ENCODE results near the gene CELSR1. TPM values are rescaled to one million over a fixed set of nuclear protein-coding genes. Genes with fewer than 3 reads are reported as not detected.

CELSR1 gene
- total RNA-seq, 2 experiments from 2014 or later: 1.0 to 1.1 TPM

GRCh38 chr22:46573781-46574437, 36.5 kb upstream of the CELSR1 start:
- H3K9me3 ChIP-seq (ENCODE audit: control insufficient read depth in 1 of 2, insufficient read depth in 1 of 2, low read length in 2 of 2): peaks cover 14 to 32% of the 10 kb centered on the region in 2 experiments
- H3K36me3 ChIP-seq (ENCODE audit: insufficient read depth, low read length): no peaks in the 10 kb centered on the region
- Mint-ChIP-seq H3K4me3 (peak overlapping the region; percentile 74), H3K27me3 (no peaks in the 10 kb centered on the region), H3K9me3 (no peaks in the 10 kb centered on the region), H3K27ac (peak overlapping the region; percentile 71), H3K36me3 (ENCODE audit: low read depth) (peaks cover 11% of the 10 kb centered on the region), H3K4me1 (ENCODE audit: low read depth) (peaks cover 25% of the 10 kb centered on the region)
- intact Hi-C loops (cut with DNase I, micrococcal nuclease): no loop called here
- H3K27ac ChIP-seq (ENCODE audit: low read depth in 1 of 2, low read length in 2 of 2): no peak overlapping the region
- peaks cover 30% of the 10 kb centered on the region for H3K4me1 ChIP-seq (ENCODE audit: insufficient read depth, low read length)
- H3K4me3 ChIP-seq (ENCODE audit: low read length): no peak overlapping the region
- no peaks in the 10 kb centered on the region for H3K27me3 ChIP-seq (ENCODE audit: control insufficient read depth in 1 of 2, insufficient read depth in 2 of 2, low read length in 2 of 2)
- ChIA-PET CTCF (no interaction called here), POLR2A (no interaction called here)
- DNase-seq: peak in 1 of 14 experiments; percentile 38
- no peak for ATAC-seq (ENCODE audit: poor library complexity)
- no peak for TF ChIP-seq CTCF (IDR thresholded peaks at IDR 0.05)

GRCh38 chr22:46572911-46573780, 35.7 kb upstream of the CELSR1 start:
- Histone ChIP-seq H3K36me3 (ENCODE audit: insufficient read depth, low read length) (no peaks in the 10 kb centered on the region), H3K27me3 (ENCODE audit: control insufficient read depth in 1 of 2, insufficient read depth in 2 of 2, low read length in 2 of 2) (no peaks in the 10 kb centered on the region), H3K9me3 (ENCODE audit: control insufficient read depth in 1 of 2, insufficient read depth in 1 of 2, low read length in 2 of 2) (peaks cover 14 to 32% of the 10 kb centered on the region in 2 experiments), H3K4me1 (ENCODE audit: insufficient read depth, low read length) (peaks cover 22% of the 10 kb centered on the region), H3K27ac (ENCODE audit: low read depth in 1 of 2, low read length in 2 of 2) (no peak overlapping the region), H3K4me3 (ENCODE audit: low read length) (no peak overlapping the region)
- peak in 1 of 14 experiments; percentile 5 for DNase-seq
- ATAC-seq (ENCODE audit: poor library complexity): no peak
- Mint-ChIP-seq H3K36me3 (ENCODE audit: low read depth) (peaks cover 11% of the 10 kb centered on the region), H3K27ac (no peak overlapping the region), H3K4me3 (no peak overlapping the region), H3K27me3 (no peaks in the 10 kb centered on the region), H3K9me3 (no peaks in the 10 kb centered on the region), H3K4me1 (ENCODE audit: low read depth) (peaks cover 18% of the 10 kb centered on the region)
- CTCF ChIA-PET: no interaction called here
- intact Hi-C loops (cut with DNase I, micrococcal nuclease): no loop called here
- TF ChIP-seq CTCF (IDR thresholded peaks at IDR 0.05): no peak
- POLR2A ChIA-PET: no interaction called here

- ChIA-PET CTCF (no interaction called here), POLR2A (no interaction called here)
- no peak for ATAC-seq (ENCODE audit: poor library complexity)
- intact Hi-C loops (cut with DNase I, micrococcal nuclease): no loop called here
- no peaks in the 10 kb centered on the region for H3K27me3 Mint-ChIP-seq
- H3K4me1 Mint-ChIP-seq (ENCODE audit: low read depth): peaks cover 15% of the 10 kb centered on the region
- no peaks in the 10 kb centered on the region for H3K9me3 Mint-ChIP-seq
- DNase-seq: no peak
- peaks cover 14 to 32% of the 10 kb centered on the region in 2 experiments for H3K9me3 ChIP-seq (ENCODE audit: control insufficient read depth in 1 of 2, insufficient read depth in 1 of 2, low read length in 2 of 2)
- peaks cover 15% of the 10 kb centered on the region for H3K4me1 ChIP-seq (ENCODE audit: insufficient read depth, low read length)
- peaks cover 7% of the 10 kb centered on the region for H3K36me3 Mint-ChIP-seq (ENCODE audit: low read depth)
- H3K4me3 ChIP-seq (ENCODE audit: low read length): no peak overlapping the region
- no peak overlapping the region for H3K27ac ChIP-seq (ENCODE audit: low read depth in 1 of 2, low read length in 2 of 2)
- H3K27me3 ChIP-seq (ENCODE audit: control insufficient read depth in 1 of 2, insufficient read depth in 2 of 2, low read length in 2 of 2): no peaks in the 10 kb centered on the region
- TF ChIP-seq CTCF (IDR thresholded peaks at IDR 0.05): no peak
- H3K36me3 ChIP-seq (ENCODE audit: insufficient read depth, low read length): no peaks in the 10 kb centered on the region
- H3K4me3 Mint-ChIP-seq: no peak overlapping the region
- no peak overlapping the region for H3K27ac Mint-ChIP-seq
Observed at GRCh38 chr22:46571642-46572250, 34.3 kb upstream of the CELSR1 start.

Measured in CD4-positive, alpha-beta T cell (primary cell).